HG03060 (cell line): Measurements from ENCODE around the gene TINAG.

Experiments used
- ATAC-seq: cut with Tn5 transposase; IDR thresholded peaks from one replicate; pipeline ENCODE4 v1.9.1; 2021; ENCODE audit warnings: low read depth, moderate number of reproducible peaks; ENCODE audit not compliant: unreplicated experiment

Gene TINAG

GRCh38 chr6:54415517-54415916, 107.3 kb downstream of the TINAG start:
- ATAC-seq = no peak

GRCh38 chr6:54419885-54420284, 111.6 kb downstream of the TINAG start:
- ATAC-seq = no peak

- ATAC-seq = no peak
Measured at GRCh38 chr6:54426995-54427394, 118.8 kb downstream of the TINAG start.

GRCh38 chr6:54427396-54427937, 119.2 kb downstream of the TINAG start:
- no peak for ATAC-seq

- ATAC-seq = peak; percentile 82
Measured at GRCh38 chr6:54428431-54428830, 120.2 kb downstream of the TINAG start.

GRCh38 chr6:54431466-54431865, 123.2 kb downstream of the TINAG start:
- no peak for ATAC-seq
